Measurements from ENCODE around the gene CACHD1. TPM values are rescaled to one million over a fixed set of nuclear protein-coding genes. Genes with fewer than 3 reads are reported as not detected.
"Not testable (repeated sequence)": the region's sequence is repeated elsewhere in the genome, so short reads cannot be mapped to it uniquely, and the experiment has no call there.

Gene CACHD1
- total and polyA plus RNA-seq, 2 donors from 2014 or later = 3.9 to 8.2 TPM

- Histone ChIP-seq H3K4me3 (ENCODE audit: low read length in 3 of 3) (no peak overlapping the region), H3K4me1 (ENCODE audit: control insufficient read depth in 2 of 3, insufficient read depth in 2 of 3, low read depth in 1 of 3, low read length in 3 of 3) (no peaks in the 10 kb centered on the region), H3K27ac (ENCODE audit: low read depth in 2 of 2, low read length in 2 of 2) (no peak overlapping the region), H3K36me3 (ENCODE audit: control insufficient read depth in 2 of 3, insufficient read depth in 3 of 3, low read length in 3 of 3) (no peaks in the 10 kb centered on the region), H3K9ac (ENCODE audit: low read length in 3 of 3) (no peak overlapping the region), H3K27me3 (ENCODE audit: control insufficient read depth, insufficient read depth, low read length) (no peaks in the 10 kb centered on the region), H3K9me3 (ENCODE audit: control insufficient read depth in 2 of 3, insufficient read depth in 1 of 3, low read length in 3 of 3) (no peaks in the 10 kb centered on the region)
- no peak for TF ChIP-seq CTCF (IDR thresholded peaks at IDR 0.05; ENCODE audit: borderline replicate concordance, extremely low read depth, insufficient read depth)
- intact Hi-C loops (cut with DNase I) = no loop called here
- DNase-seq (no peak), FAIRE-seq (no peak)
These were observed 263.8 kb downstream of the CACHD1 start for GRCh38 chr1:64733581-64734286.

- no peak for TF ChIP-seq CTCF (IDR thresholded peaks at IDR 0.05; ENCODE audit: borderline replicate concordance, extremely low read depth, insufficient read depth)
- intact Hi-C loops (cut with DNase I) = no loop called here
- no peak for DNase-seq
These were observed 264.3 kb downstream of the CACHD1 start for GRCh38 chr1:64734287-64734652.

GRCh38 chr1:64740687-64741086 is 270.8 kb downstream of the CACHD1 start:
- DNase-seq, FAIRE-seq: not testable (repeated sequence)

More at GRCh38 chr1:64734287-64734652, 264.3 kb downstream of the CACHD1 start:
- no peaks in the 10 kb centered on the region for H3K27me3 ChIP-seq (ENCODE audit: control insufficient read depth, insufficient read depth, low read length)
- no peaks in the 10 kb centered on the region for H3K9me3 ChIP-seq (ENCODE audit: control insufficient read depth in 2 of 3, insufficient read depth in 1 of 3, low read length in 3 of 3)
- no peak overlapping the region for H3K9ac ChIP-seq (ENCODE audit: low read length in 3 of 3)
- H3K36me3 ChIP-seq (ENCODE audit: control insufficient read depth in 2 of 3, insufficient read depth in 3 of 3, low read length in 3 of 3) = no peaks in the 10 kb centered on the region
- H3K4me1 ChIP-seq (ENCODE audit: control insufficient read depth in 2 of 3, insufficient read depth in 2 of 3, low read depth in 1 of 3, low read length in 3 of 3) = no peaks in the 10 kb centered on the region
- no peak for FAIRE-seq
- no peak overlapping the region for H3K27ac ChIP-seq (ENCODE audit: low read depth in 2 of 2, low read length in 2 of 2)
- H3K4me3 ChIP-seq (ENCODE audit: low read length in 3 of 3) = no peak overlapping the region

More at GRCh38 chr1:64740687-64741086, 270.8 kb downstream of the CACHD1 start:
- H3K9ac ChIP-seq (ENCODE audit: low read length in 3 of 3); H3K4me3 ChIP-seq (ENCODE audit: low read length in 3 of 3); H3K9me3 ChIP-seq (ENCODE audit: control insufficient read depth in 2 of 3, insufficient read depth in 1 of 3, low read length in 3 of 3); H3K36me3 ChIP-seq (ENCODE audit: control insufficient read depth in 2 of 3, insufficient read depth in 3 of 3, low read length in 3 of 3); H3K27ac ChIP-seq (ENCODE audit: low read depth in 2 of 2, low read length in 2 of 2); intact Hi-C loops (cut with DNase I); H3K4me1 ChIP-seq (ENCODE audit: control insufficient read depth in 2 of 3, insufficient read depth in 2 of 3, low read depth in 1 of 3, low read length in 3 of 3); H3K27me3 ChIP-seq (ENCODE audit: control insufficient read depth, insufficient read depth, low read length): not testable (repeated sequence)

Small RNA genes lying within 50 kb of the gene (microRNA-seq; reads per million reads assigned to microRNA genes)
- gene MIR4794 = not detected
